ENCODE data around the gene PTH.

DNA sequence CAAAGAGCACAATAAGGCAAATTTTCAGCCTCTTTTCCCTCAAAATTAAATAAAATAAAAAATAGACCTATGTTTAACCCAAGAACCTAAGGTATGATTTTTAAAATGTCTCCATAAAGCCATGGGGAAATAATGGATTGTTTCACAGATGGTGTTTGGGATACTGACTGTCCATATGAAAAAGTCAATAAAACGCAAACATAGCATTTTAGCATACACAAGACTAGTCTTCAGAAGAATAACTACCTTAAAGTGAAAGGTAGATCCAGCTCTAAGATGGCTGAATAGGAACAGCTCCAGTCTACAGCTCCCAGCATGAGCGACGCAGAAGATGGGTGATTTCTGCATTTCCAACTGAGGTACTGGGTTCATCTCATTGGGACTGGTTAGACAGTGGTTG lies 16.1 kb downstream of the PTH start:
- TF ChIP-seq RAD21 (IDR thresholded peaks at IDR 0.05; ENCODE audit: low read depth) (no peak), EP300 (IDR thresholded peaks at IDR 0.05; ENCODE audit: borderline replicate concordance) (no peak), CEBPB (IDR thresholded peaks at IDR 0.05) (no peak), TCF12 (IDR thresholded peaks at IDR 0.05; ENCODE audit: low read depth) (no peak), ZBTB7A (IDR thresholded peaks at IDR 0.05; ENCODE audit: low read depth) (no peak), EGR1 (IDR thresholded peaks at IDR 0.05) (no peak), CREB1 (IDR thresholded peaks at IDR 0.05; ENCODE audit: low read depth) (no peak), FOXM1 (IDR thresholded peaks at IDR 0.05; ENCODE audit: borderline replicate concordance, low read depth) (no peak), TEAD4 (IDR thresholded peaks at IDR 0.05) (no peak)
- TF ChIP-seq, protein P1, sequence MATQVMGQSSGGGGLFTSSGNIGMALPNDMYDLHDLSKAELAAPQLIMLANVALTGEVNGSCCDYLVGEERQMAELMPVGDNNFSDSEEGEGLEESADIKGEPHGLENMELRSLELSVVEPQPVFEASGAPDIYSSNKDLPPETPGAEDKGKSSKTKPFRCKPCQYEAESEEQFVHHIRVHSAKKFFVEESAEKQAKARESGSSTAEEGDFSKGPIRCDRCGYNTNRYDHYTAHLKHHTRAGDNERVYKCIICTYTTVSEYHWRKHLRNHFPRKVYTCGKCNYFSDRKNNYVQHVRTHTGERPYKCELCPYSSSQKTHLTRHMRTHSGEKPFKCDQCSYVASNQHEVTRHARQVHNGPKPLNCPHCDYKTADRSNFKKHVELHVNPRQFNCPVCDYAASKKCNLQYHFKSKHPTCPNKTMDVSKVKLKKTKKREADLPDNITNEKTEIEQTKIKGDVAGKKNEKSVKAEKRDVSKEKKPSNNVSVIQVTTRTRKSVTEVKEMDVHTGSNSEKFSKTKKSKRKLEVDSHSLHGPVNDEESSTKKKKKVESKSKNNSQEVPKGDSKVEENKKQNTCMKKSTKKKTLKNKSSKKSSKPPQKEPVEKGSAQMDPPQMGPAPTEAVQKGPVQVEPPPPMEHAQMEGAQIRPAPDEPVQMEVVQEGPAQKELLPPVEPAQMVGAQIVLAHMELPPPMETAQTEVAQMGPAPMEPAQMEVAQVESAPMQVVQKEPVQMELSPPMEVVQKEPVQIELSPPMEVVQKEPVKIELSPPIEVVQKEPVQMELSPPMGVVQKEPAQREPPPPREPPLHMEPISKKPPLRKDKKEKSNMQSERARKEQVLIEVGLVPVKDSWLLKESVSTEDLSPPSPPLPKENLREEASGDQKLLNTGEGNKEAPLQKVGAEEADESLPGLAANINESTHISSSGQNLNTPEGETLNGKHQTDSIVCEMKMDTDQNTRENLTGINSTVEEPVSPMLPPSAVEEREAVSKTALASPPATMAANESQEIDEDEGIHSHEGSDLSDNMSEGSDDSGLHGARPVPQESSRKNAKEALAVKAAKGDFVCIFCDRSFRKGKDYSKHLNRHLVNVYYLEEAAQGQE (IDR thresholded peaks at IDR 0.05; ENCODE audit: low read depth), result no peak
